Measurements from ENCODE around the gene BICDL2. TPM values are rescaled to one million over a fixed set of nuclear protein-coding genes. Genes with fewer than 3 reads are reported as not detected.

Gene BICDL2
- total RNA-seq, 1 donor: under 0.01 TPM

- no peak for TF ChIP-seq CTCF (IDR thresholded peaks at IDR 0.05; ENCODE audit: insufficient read depth, low read depth, low read length)
- H3K4me3 ChIP-seq (ENCODE audit: low read depth, low read length): no peak overlapping the region
- DNase-seq (ENCODE audit: low read depth): no peak
Measured at GRCh38 chr16:3062553-3062952, 25.8 kb upstream of the BICDL2 start.

- no peak for DNase-seq (ENCODE audit: low read depth)
- TF ChIP-seq CTCF (IDR thresholded peaks at IDR 0.05; ENCODE audit: insufficient read depth, low read depth, low read length): no peak
- H3K4me3 ChIP-seq (ENCODE audit: low read depth, low read length): no peak overlapping the region
Measured at GRCh38 chr16:3060339-3061127, 23.8 kb upstream of the BICDL2 start.

GRCh38 chr16:3059723-3060242 lies 23.0 kb upstream of the BICDL2 start:
- H3K4me3 ChIP-seq (ENCODE audit: low read depth, low read length): peak overlapping the region; percentile 43
- DNase-seq (ENCODE audit: low read depth): no peak
- TF ChIP-seq CTCF (IDR thresholded peaks at IDR 0.05; ENCODE audit: insufficient read depth, low read depth, low read length): no peak

- H3K4me3 ChIP-seq (ENCODE audit: low read depth, low read length): peak overlapping the region; percentile 81
- DNase-seq (ENCODE audit: low read depth): peak; percentile 89
- peak; percentile 53 for TF ChIP-seq CTCF (IDR thresholded peaks at IDR 0.05; ENCODE audit: insufficient read depth, low read depth, low read length)
Measured at GRCh38 chr16:3059041-3059722, 22.4 kb upstream of the BICDL2 start.

GRCh38 chr16:3058139-3059030 lies 21.6 kb upstream of the BICDL2 start:
- DNase-seq (ENCODE audit: low read depth): peak; percentile 20
- TF ChIP-seq CTCF (IDR thresholded peaks at IDR 0.05; ENCODE audit: insufficient read depth, low read depth, low read length): no peak

More at GRCh38 chr16:3058139-3059030, 21.6 kb upstream of the BICDL2 start:
- peak overlapping the region; percentile 81 for H3K4me3 ChIP-seq (ENCODE audit: low read depth, low read length)
